ENCODE data around the gene CADM3. TPM values are rescaled to one million over a fixed set of nuclear protein-coding genes. Genes with fewer than 3 reads are reported as not detected.

The CADM3 gene
- total and polyA plus RNA-seq, 2 donors (not counting 1 experiment from before 2014, with no cell fraction given), result 0.32 to 0.33 TPM

GRCh38 chr1:159175571-159175970, 4.2 kb downstream of the CADM3 start:
- peaks cover 26% of the 10 kb centered on the region for H3K27me3 Mint-ChIP-seq

More at GRCh38 chr1:159175571-159175970, 4.2 kb downstream of the CADM3 start:
- H3K9me3 ChIP-seq (ENCODE audit: control extremely low read depth in 1 of 3, control insufficient read depth in 2 of 3, insufficient read depth in 1 of 3, low read length in 2 of 3), result peaks cover 0 to 3% (median 0%) of the 10 kb centered on the region in 3 donors
- intact Hi-C loops (cut with micrococcal nuclease), result no loop called here
- ChIA-PET POLR2A (no interaction called here), CTCF (interaction anchor here (1.0 to 1.2 kb wide), 2 partner anchors 20 to 32 kb away, joined by 3 read pairs; no protein-coding TSS in a partner anchor)
- no CpG with 5 or more reads among the region's 2 CpGs for WGBS (ENCODE audit: insufficient coverage)
- H3K4me1 ChIP-seq (ENCODE audit: control insufficient read depth in 2 of 2, insufficient read depth in 2 of 2, low read length in 2 of 2), result peaks cover 13 to 19% of the 10 kb centered on the region in 2 donors
- H3K79me2 ChIP-seq (ENCODE audit: control insufficient read depth, insufficient read depth, low read length), result no peaks in the 10 kb centered on the region
- no peak for TF ChIP-seq EZH2 (IDR thresholded peaks at IDR 0.05; ENCODE audit: borderline replicate concordance, insufficient read depth, low read depth, low read length, poor library complexity, severe bottlenecking)
- no peak for TF ChIP-seq CTCF (IDR thresholded peaks at IDR 0.05)
- H3K27me3 ChIP-seq (replicated peaks in 1 of 4; ENCODE audit: control extremely low read depth in 1 of 4, control insufficient read depth in 3 of 4, insufficient read depth in 4 of 4, low read length in 3 of 4), result peaks cover 0 to 41% (median 20%) of the 10 kb centered on the region in 4 experiments
- H4K20me1 ChIP-seq (ENCODE audit: control insufficient read depth, insufficient read depth, low read length, poor library complexity, severe bottlenecking), result peaks cover 9% of the 10 kb centered on the region
- DNase-seq (no peak), ATAC-seq (ENCODE audit: low read depth) (no peak)
- Mint-ChIP-seq H3K4me1 (peaks cover 21% of the 10 kb centered on the region), H3K27ac (no peak overlapping the region), H3K9me3 (ENCODE audit: insufficient read depth) (no peaks in the 10 kb centered on the region), H3K4me3 (no peak overlapping the region)
- no peaks in the 10 kb centered on the region for H3K36me3 ChIP-seq (replicated peaks in 1 of 2; ENCODE audit: control extremely low read depth in 1 of 2, control insufficient read depth in 1 of 2, extremely low read depth in 1 of 2, insufficient read depth in 2 of 2, low read length in 1 of 2)
- H3K4me3 ChIP-seq (ENCODE audit: control extremely low read depth in 1 of 5, extremely low read depth in 1 of 5, insufficient read depth in 1 of 5, low read depth in 2 of 5, low read length in 4 of 5), result no peak overlapping the region
- H3K4me2 ChIP-seq (replicated peaks; ENCODE audit: low read depth, low read length, poor library complexity, severe bottlenecking), result no peak overlapping the region
- H3K9ac ChIP-seq (ENCODE audit: low read length), result no peak overlapping the region
- no peak overlapping the region for H2AFZ ChIP-seq (ENCODE audit: insufficient read depth, low read depth, low read length, poor library complexity, severe bottlenecking)
- H3K27ac ChIP-seq (ENCODE audit: low read length in 2 of 2), result no peak overlapping the region
